ENCODE data around the gene PABPC1L.

GRCh38 chr20:44861531-44862006 lies 48.3 kb upstream of the PABPC1L start:
- TF ChIP-seq POLR2A (IDR thresholded peaks at IDR 0.05) (no peak), CTCF (IDR thresholded peaks at IDR 0.05) (no peak)
